ENCODE results near the gene AP4E1. TPM values are rescaled to one million over a fixed set of nuclear protein-coding genes. Genes with fewer than 3 reads are reported as not detected.

Gene AP4E1
- total and polyA plus RNA-seq, 2 donors (not counting 3 experiments of a cell fraction or from before 2014, with no cell fraction given): 1.6 to 9.8 TPM

DNA sequence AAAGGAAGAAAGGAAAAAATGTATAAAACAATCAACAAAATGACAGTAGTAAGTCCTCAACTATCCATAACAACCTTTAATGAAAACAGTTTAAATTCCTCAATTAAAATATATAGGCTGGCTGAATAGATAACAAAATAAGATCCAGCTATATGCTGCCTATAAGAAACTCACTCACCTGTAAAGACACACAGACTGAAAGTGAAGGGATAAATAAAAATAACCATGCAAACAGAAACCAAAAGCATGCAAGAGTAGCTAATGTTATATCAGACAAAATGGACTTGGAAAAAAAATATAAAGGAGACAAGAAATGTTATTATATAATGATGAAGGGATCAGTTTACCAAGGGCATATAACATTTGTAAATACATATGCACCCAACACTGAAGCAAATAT lies 51.2 kb downstream of the AP4E1 start:
- Histone ChIP-seq H3K4me3 (replicated peaks in 1 of 3; ENCODE audit: insufficient read depth in 1 of 3, low read depth in 1 of 3, low read length in 3 of 3) (no peak overlapping the region), H3K27ac (ENCODE audit: insufficient read depth, low read depth, low read length) (no peak overlapping the region), H4K20me1 (replicated peaks; ENCODE audit: control insufficient read depth, extremely low read depth, insufficient read depth, low read length) (no peaks in the 10 kb centered on the region), H3K27me3 (ENCODE audit: control insufficient read depth in 2 of 2, insufficient read depth in 2 of 2, low read length in 2 of 2) (no peaks in the 10 kb centered on the region), H3K9ac (replicated peaks; ENCODE audit: extremely low read depth, insufficient read depth, low read length) (no peak overlapping the region), H3K4me2 (ENCODE audit: insufficient read depth, low read length) (no peak overlapping the region), H2AFZ (ENCODE audit: low read depth, low read length) (no peak overlapping the region), H3K9me1 (replicated peaks; ENCODE audit: control insufficient read depth, extremely low read depth, insufficient read depth, low read length) (no peaks in the 10 kb centered on the region), H3K9me3 (replicated peaks; ENCODE audit: control insufficient read depth, insufficient read depth, low read length) (peaks cover 1% of the 10 kb centered on the region), H3K79me2 (ENCODE audit: control insufficient read depth, insufficient read depth, low read length) (peaks cover 3% of the 10 kb centered on the region), H3K36me3 (ENCODE audit: control insufficient read depth in 2 of 2, extremely low read depth in 1 of 2, insufficient read depth in 2 of 2, low read length in 2 of 2) (peaks cover 0 to 5% of the 10 kb centered on the region in 2 experiments), H3K4me1 (ENCODE audit: control insufficient read depth, extremely low read depth, insufficient read depth, low read length) (no peaks in the 10 kb centered on the region)
- BruUV-seq (replicated peaks): no TSS peak
- intact Hi-C loops (cut with micrococcal nuclease) (no loop called here), dilution Hi-C loops (cut with MboI; ENCODE audit: extremely low pct_ligation_motif_present, low sequenced_read_pairs) (no loop called here)
- no peak for TF ChIP-seq EZH2 (IDR thresholded peaks at IDR 0.05; ENCODE audit: borderline replicate concordance, low read depth, low read length, severe bottlenecking)
- TF ChIP-seq POLR2AphosphoS5 (IDR thresholded peaks at IDR 0.05; ENCODE audit: insufficient read depth, low read depth, low read length): no peak
- TF ChIP-seq POLR2A (IDR thresholded peaks at IDR 0.05; ENCODE audit: low read depth, low read length): no peak
- TF ChIP-seq, protein P1, sequence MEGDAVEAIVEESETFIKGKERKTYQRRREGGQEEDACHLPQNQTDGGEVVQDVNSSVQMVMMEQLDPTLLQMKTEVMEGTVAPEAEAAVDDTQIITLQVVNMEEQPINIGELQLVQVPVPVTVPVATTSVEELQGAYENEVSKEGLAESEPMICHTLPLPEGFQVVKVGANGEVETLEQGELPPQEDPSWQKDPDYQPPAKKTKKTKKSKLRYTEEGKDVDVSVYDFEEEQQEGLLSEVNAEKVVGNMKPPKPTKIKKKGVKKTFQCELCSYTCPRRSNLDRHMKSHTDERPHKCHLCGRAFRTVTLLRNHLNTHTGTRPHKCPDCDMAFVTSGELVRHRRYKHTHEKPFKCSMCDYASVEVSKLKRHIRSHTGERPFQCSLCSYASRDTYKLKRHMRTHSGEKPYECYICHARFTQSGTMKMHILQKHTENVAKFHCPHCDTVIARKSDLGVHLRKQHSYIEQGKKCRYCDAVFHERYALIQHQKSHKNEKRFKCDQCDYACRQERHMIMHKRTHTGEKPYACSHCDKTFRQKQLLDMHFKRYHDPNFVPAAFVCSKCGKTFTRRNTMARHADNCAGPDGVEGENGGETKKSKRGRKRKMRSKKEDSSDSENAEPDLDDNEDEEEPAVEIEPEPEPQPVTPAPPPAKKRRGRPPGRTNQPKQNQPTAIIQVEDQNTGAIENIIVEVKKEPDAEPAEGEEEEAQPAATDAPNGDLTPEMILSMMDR (IDR thresholded peaks at IDR 0.05; ENCODE audit: extremely low read depth in 1 of 2, insufficient read depth in 1 of 2, low read depth in 1 of 2, low read length in 2 of 2): no peak
- no peak for TF ChIP-seq MYC (IDR thresholded peaks at IDR 0.05; ENCODE audit: low read depth, low read length)
- no peak for TF ChIP-seq GATA2 (IDR thresholded peaks at IDR 0.05; ENCODE audit: insufficient read depth, insufficient read length, low read depth, low read length)
- TF ChIP-seq, protein P2, sequence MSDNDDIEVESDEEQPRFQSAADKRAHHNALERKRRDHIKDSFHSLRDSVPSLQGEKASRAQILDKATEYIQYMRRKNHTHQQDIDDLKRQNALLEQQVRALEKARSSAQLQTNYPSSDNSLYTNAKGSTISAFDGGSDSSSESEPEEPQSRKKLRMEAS (IDR thresholded peaks at IDR 0.05; ENCODE audit: insufficient read depth, insufficient read length): no peak
- TF ChIP-seq JUN (IDR thresholded peaks at IDR 0.05; ENCODE audit: borderline replicate concordance, insufficient read depth, insufficient read length, low read depth): no peak
- no peak for TF ChIP-seq FOS (IDR thresholded peaks at IDR 0.05; ENCODE audit: borderline replicate concordance, insufficient read depth, low read length)
- FAIRE-seq (peak; percentile 18), DNase-seq (ENCODE audit: low read depth, low spot score) (no peak)
- ChIA-PET CTCF (interaction anchor here (1.5 kb wide), 1 partner anchor 26 kb away, joined by 4 read pairs; no protein-coding TSS in a partner anchor), POLR2A (no interaction called here)

Measured in endothelial cell of umbilical vein (primary cell).